HG02642 (cell line): ENCODE measurements around the gene ARFGAP2.

Source experiments
- ATAC-seq: cut with Tn5 transposase; IDR thresholded peaks from one replicate; pipeline ENCODE4 v1.9.1; 2021; ENCODE audit warnings: mild to moderate bottlenecking; ENCODE audit not compliant: unreplicated experiment, poor library complexity

The ARFGAP2 gene

DNA sequence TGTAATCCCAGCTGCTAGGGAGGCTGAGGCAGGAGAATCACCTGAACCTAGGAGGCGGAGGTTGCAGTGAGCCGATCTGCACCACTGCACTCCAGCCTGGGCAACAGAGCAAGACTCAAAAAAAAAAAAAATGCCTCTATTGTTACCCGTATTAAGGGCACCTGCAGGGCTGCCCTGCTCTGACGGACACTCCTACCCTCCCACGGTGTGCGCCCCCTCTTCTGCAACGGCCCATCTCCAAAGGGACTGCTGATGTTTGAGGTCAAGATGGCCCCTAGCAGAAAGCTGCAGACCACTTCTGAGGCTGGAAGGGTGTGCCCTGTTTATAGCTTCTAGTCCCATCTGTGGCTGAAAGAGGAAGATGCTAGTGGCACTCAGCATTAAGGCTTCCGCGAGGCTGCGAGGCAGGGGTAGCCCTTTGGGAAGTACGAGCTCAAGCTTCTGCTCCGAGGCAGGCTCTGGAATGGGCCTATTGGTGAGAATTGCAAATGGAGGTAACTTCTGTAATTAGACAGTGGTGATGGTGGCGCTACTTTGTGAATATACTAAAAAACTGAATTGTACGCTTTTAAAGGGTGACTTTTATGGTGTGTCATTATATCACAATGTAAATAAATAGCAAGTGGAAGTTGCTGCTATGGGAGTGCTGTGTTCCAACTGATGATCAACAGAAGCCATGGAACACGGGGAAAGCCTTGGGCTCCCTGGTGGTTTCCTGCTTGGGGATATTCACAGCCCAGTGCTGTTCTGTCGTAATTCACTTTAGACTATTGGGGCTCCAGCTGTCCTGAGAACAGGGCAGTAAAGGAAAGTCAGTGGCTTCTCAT lies 24.3 kb downstream of the ARFGAP2 start:
- ATAC-seq, result no peak

DNA sequence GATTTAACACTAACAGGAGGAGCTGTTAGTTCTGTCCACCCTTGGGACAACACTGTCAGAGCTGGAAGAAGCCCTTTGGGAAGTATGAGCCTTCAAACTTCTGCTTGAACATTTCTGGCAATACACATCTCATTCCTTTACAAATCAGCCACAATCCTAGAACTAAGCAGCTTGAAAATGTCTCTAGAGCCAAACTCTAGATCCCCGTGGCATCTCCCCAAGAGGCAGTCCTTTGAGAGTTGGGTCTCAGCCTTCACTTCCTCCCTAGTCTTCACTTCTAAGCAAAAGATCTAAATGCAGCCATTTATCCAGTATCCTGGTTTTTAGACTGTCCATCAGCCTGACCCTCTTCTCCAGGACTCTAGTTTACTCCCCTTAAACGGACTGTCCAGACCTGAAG lies 26.9 kb downstream of the ARFGAP2 start:
- ATAC-seq, result no peak

DNA sequence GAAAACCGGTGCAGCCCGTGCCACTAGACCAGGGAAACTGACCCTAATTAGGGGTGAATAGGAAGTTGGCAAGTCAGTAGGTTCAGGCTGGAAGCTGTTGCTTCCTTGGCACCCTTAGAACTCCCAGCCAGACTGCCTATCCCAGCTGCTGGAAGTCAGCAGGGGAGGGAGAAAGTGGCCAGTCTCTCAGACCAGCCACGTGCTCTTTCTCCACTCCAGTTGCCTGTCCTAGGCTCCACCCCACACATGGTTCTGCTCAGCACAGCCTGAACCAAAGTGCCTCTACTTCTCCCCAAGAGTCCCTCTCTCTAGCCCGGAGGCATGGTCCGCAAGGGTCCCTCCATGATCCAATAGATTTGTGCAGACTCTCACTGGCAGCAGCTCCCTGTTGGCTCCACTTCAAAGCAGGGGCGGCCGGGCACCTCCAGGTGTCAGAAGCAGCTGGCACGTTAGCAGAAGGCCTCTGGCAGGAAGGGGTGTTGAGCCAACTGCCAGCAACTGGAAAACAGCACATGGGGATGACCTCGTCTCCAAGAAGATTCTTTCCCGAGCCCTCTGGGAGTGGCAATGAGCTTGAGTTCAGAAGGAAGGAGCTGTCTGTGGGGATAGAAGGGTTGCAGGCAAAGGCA lies 27.7 kb downstream of the ARFGAP2 start:
- ATAC-seq, result no peak

DNA sequence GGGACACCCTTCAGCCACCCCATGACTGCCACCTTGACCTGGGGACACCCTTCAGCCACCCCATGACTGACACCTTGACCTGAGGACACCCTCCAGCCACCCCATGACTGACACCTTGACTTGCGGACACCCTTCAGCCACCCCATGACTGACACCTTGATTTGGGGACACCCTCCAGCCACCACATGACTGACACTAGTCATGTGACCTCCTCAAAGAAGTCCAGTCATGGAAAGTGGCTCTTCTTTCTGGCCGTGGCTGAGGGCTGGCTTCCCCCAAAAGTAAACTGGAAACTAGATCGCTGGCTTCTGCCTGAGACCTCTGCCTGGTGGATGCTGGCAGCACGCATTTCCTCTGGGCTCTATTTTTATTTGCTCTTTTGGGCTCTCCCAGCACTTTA lies 28.4 kb downstream of the ARFGAP2 start:
- ATAC-seq, result no peak

DNA sequence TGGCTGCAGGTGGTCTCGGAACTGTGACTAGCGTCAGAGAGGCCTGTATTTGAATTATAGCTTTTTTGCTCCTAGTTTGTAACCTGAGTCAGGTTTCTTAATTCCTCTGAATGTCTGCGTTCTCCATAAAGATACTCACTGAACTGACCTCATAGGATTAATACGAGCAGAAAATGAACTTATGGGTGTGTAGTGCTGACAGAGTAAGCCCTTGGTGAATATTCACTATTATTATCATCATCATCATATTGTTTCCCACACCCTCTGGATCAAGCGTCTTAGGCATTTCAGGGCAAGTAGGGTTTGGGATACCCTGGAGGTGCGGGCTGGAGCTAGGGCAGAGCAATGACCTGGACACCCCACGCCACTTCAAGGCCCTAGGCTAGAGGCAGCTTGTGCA lies 29.0 kb downstream of the ARFGAP2 start:
- no peak for ATAC-seq

DNA sequence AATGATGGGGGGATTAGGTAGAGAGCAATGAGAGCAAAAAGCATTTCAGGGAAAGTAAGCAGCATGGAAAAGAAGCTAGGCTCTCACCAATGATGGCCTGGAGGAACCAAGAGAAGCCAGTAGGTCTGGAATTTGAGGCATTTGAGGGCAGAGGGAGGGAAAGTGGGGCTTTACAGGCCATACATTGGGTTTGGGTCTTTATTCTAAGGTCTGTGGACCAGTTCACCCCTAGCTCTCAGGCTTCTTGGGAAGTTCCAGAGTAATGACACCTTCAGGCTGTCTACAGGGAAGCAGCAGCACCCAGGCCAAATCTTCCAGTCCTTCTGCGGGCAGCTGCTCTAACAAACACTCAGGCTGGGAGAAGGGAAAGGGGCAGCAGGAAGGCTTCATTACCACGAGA lies 29.4 kb downstream of the ARFGAP2 start:
- no peak for ATAC-seq

DNA sequence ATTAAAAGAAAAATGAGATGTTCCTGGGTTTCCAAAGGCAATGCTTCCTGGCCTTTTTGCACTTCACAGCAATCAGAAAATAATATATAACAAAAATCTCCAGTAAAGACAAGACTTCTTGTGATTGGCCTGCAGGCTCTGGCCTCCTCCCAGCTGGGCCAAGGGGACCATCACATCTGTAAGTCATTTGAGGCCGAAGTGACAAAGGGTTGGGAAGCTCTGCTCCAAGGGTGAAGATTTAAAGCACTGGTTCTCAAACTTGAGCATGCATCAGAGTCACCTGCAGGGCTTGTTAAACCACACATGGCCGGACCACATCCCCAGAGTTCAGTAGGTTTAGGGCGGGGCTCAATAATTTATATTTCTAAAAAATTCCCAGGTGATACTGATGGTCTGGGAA lies 32.1 kb downstream of the ARFGAP2 start:
- no peak for ATAC-seq

DNA sequence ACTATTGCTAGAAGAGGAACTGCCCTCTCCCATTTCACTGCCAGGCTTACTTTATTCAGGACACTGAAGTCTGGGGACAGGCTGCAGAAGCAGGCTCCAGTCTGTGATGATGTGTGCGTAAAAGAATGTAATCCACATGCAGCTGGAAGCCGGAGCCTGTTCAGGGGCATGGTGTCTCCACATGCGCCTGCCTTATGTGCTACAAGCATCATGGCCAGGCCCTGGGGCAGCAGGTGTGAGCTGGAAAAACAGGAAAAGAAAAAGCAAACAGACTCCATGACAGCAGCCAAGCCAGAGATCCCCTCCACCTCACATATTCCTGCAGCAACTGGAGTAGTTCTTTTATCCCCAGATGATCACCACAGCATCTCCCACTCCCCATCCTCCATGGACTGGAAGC lies 33.4 kb downstream of the ARFGAP2 start:
- ATAC-seq, result no peak

DNA sequence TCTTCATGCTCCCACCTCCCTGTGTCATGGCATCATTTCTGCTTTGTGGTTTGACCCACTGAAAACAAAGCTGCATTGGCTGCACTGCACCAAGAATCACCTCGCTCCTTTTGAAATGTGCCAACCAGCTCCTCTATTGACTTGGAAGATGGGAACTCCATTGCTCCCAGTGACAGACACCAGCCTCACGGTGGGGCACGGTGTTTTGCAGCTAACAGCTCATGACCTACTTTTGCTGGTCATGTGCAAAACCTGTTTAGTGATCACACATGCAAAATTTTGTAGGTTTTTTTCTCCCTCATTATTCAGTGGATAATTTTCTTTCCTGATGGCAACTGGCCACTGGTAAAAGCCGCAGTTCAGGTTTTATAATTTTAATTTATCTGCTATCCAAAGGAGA lies 36.8 kb downstream of the ARFGAP2 start:
- no peak for ATAC-seq

DNA sequence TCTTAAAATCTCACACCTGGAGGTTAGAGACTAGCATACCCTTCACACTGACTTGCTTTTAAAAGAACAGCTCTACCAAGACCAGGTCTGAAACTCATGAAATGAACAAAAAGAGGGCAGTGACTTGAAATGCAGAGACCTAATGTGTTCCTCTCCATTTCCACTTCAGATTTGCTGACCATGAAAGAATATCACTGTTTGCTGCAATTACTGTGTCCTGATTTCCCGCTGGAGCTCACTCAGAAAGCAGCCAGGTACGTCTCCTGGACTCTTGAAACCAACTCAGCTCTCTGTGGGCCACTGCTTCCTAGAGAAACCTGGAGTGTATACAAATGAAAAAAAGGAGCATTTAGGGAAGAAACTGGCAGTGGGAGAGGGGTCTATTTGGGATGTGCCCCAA lies 39.2 kb downstream of the ARFGAP2 start:
- no peak for ATAC-seq

DNA sequence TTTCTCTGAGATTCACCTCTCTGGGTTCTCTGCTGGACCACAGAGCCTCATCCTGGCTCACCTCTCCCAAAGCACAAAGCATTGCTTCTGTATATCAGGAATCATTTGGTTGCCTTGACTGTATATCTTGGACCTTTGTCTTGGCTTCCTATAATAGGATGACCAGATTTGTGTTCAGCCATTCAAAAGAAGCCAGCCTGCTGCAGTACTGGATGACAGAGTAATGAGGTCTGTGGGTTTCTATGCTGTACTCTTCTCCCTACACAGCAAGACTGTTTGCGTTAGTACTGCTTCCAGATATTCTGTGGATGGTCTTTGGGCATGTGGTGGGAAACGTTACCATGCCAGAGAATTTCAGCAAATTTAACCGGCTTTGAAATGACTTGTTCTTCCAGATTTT lies 39.8 kb downstream of the ARFGAP2 start:
- ATAC-seq, result no peak

DNA sequence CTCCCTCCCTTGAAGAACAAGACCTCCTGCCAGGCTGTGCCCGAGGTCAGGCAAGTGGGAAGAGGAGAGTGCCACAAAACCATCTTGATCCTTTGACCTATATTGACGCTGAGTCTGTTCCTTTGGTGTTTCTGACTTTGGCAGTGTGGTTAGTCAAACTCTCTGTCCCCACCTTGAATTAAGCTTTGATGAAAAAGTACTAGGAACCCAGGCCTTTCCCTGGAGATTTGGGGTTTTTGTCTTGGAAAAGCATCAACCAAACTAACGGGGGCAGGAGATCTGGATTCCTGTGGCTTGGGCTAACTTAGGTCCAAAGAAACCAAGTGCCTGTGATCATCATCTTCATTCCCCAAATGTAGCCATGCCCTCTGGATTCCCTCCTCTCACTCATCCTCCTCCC lies 40.4 kb downstream of the ARFGAP2 start:
- no peak for ATAC-seq

DNA sequence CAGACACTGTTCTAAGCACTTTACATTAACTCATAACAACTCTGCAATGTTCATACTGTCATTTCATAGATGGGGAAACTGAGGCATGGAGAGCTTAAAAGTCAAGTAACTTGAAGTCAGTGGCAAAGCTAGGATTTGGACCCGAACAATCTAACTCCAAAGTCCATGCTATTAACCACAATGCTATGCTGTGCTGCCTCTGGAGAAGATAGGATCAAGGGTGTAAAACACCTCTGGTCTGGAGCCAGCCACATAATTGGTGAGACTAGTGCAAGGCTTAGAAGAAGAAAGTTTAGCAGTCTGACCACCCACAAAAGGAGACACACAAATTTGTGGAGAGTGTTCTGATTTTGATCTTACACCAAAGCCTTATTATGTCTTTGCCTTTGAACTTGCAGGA lies 43.7 kb downstream of the ARFGAP2 start:
- ATAC-seq, result no peak

DNA sequence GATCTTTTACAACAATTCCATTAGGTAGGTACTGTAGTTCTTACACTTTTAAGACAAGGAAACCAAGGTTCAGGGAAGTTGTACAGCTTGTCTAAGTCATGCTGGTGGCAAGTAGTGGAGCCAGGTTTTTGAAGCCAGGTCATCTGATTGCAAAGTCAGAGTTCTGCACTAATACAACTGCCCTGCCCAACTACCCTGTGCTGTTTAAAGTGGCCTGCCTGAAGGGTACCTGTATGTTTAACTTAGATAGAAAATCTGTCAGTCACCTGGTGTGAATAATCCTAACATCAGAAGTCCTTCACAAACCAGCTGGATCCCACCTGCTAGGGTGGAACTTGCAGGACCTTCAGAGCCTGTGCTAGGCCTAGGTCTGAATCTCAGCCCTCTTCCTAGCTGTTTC lies 44.2 kb downstream of the ARFGAP2 start:
- ATAC-seq, result no peak

DNA sequence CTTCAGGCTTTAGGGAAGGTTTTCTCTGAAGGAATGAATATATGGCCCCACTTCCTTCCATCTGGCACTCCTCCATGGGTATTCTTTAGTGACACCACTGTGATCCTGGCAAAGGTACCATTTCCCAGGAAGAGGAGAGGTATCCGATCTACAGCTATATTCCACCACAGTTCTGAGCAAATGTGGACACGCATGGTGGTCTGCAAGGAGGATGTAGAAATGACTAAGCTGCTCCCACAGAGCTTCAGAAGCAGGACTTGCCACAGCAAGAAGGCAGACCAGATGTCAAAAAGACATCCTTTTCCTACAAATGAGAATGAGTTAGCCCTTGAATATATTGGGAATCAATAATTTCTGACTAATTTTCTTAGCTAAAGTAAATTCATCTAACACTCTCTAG lies 45.5 kb downstream of the ARFGAP2 start:
- no peak for ATAC-seq

DNA sequence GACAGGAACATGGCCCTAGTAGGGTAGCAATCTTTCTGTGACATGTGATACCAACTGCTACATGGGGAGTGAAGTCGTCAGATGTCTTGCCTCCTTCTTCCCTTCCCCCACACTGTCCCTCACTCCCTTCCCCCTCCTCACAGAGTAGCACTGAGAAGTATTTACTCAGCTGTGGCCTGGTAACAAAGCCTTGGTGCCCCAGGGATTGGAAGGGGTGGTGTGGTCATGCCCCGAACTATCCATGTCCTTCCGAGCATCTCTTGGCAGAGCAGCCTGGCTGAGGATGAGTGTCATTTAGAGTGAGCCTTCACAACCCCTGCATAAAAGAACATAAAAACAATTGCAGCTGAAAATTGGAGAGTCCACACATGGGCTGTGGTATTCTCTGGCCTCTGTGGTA lies 46.1 kb downstream of the ARFGAP2 start:
- no peak for ATAC-seq

DNA sequence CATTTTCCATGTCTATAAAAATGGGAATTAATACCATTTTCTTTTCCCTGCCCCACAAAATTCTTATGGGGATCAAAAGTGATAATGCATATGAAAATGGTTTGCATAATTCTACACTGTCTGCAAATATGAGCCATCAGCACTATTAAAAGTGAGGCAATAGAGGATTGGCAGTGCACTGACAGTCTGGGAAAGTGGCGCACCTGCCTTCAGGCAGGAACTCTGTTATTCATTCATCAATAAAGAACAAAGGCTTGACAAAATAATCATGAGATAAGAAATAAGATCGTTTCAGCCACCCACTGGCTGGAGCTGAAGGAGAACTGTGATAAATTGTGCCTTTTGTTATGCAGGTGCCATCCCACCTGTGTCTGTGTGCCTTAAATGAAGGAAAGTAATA lies 49.5 kb downstream of the ARFGAP2 start:
- no peak for ATAC-seq

DNA sequence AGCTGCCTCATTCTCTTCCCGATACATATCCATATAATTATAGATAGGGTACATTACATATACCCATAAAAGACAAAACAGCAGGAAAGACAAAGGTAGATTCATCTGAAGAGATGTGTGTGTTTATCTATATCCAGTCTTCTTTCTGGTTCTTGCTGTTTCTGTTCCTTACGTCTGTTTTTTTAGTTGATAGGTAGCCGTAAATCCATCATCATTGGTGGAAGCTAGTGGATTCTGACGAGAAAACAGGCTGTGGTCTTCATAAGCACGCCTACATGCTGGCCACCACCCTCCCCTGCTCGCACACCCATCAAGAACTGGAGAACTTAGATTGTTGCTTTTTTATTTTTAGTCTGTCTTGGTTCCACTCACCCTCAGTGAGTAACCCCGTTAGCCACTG lies 51.6 kb downstream of the ARFGAP2 start:
- no peak for ATAC-seq

DNA sequence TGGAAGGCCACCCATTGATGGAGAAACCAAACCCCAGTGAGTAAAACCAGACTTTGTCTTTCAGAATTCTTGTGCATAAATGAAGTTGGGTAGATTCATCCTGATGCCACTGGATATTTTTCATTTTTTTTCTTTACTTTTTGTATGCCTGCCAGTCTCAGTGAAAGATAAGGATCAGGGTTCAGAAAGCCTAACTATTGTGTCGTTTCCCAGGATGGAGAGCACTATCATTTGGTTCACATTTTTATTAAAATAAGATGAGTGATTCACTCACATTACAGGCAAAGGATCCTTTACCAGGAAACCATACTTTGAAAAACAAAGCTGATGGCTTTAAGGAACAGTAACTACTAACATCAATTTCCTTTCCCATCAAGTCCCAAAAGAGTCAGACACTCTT lies 52.0 kb downstream of the ARFGAP2 start:
- ATAC-seq, result no peak

DNA sequence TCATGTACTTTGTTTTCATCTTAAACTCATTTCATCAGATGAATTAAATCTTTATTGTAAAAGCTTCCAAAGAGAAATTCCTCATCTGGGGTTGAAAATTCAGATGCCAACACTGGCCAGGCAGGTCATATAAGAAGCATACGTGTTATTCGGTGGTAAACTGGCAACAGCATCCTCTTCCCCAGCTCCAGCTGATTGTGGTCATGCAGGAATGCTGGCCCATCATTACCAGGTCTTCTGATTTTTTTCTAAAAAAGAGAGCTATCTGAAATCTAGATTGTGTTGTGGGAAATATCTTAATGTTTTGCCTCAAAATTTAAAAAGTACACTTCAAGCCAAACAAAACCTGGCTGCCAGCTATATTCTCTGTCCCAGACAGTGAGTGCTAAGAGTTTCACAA lies 53.6 kb downstream of the ARFGAP2 start:
- no peak for ATAC-seq

DNA sequence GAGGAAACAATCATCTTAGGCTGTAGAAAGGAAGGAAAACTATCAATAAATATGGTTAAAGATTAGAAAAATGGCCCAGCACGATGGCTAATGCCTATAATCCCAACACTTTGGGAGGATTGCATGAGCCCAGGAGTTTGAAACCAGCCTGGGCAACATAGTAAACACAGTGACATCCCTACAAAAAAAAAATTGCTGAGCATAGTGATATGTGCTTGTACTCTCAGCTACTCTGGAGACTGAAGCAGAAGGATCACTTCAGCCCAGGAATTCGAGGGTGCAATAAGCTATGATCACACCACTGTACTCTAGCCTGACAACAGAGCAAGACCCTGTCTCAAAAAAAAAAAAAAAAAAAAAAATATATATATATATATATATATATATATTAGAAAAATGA lies 54.9 kb downstream of the ARFGAP2 start:
- no peak for ATAC-seq

DNA sequence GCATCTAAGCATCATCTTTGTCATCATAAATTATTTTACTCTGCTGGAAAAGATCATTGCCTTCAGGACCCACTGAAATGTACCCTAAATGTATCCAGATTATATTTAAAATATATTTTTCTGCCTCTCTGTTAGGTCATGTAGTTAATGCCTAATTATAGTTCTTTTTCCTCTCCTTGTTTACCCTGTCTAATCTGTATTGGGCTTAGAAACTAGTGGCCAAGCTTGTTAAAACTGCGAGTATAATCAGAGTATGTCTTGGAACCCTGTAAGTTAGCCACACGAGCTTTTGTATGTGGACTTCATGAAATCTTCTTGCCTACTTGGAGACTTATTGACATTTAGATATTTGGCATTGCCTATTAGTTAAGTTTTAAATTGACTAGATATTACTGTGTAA lies 55.6 kb downstream of the ARFGAP2 start:
- ATAC-seq, result no peak
